ENCODE data around the gene NHLRC1. TPM values are rescaled to one million over a fixed set of nuclear protein-coding genes. Genes with fewer than 3 reads are reported as not detected.

The NHLRC1 gene
- total and polyA plus RNA-seq, 2 of the 13 experiments (the other 11 are each of a cell fraction or from before 2014, with no cell fraction given) = 0.04 to 0.11 TPM

- no peak for TF ChIP-seq TIGD3 (CRISPR knock-in tag; IDR thresholded peaks at IDR 0.05; ENCODE audit: borderline replicate concordance)
- no peak for TF ChIP-seq ZNF577 (CRISPR knock-in tag; IDR thresholded peaks at IDR 0.05; ENCODE audit: borderline replicate concordance, low read depth)
- TF ChIP-seq CTCF (CRISPR knock-in tag; IDR thresholded peaks at IDR 0.05) = no peak
- no peak for TF ChIP-seq MED13 (CRISPR knock-in tag; IDR thresholded peaks at IDR 0.05)
- no peak for TF ChIP-seq HOXA3 (CRISPR knock-in tag; IDR thresholded peaks at IDR 0.05)
- peak; percentile 66 for TF ChIP-seq ZBTB14 (CRISPR knock-in tag; IDR thresholded peaks at IDR 0.05)
- no peak for TF ChIP-seq ZNF572 (CRISPR knock-in tag; IDR thresholded peaks at IDR 0.05)
- no peak for TF ChIP-seq ETV6 (CRISPR knock-in tag; conservative IDR thresholded peaks at IDR 0.05)
- TF ChIP-seq ZNF678 (CRISPR knock-in tag; IDR thresholded peaks at IDR 0.05) = no peak; the same call in 1 of the 2 replicates
- no peak for TF ChIP-seq ZFP62 (CRISPR knock-in tag; IDR thresholded peaks at IDR 0.05)
- TF ChIP-seq ZNF484 (CRISPR knock-in tag; IDR thresholded peaks at IDR 0.05; ENCODE audit: borderline replicate concordance, low read depth) = no peak
- no peak for TF ChIP-seq FOSL2 (CRISPR knock-in tag; IDR thresholded peaks at IDR 0.05)
- 0 out of 2 replicates have a peak, but pooled peaks have one; percentile 55 for TF ChIP-seq SIN3A (IDR thresholded peaks at IDR 0.05; ENCODE audit: borderline replicate concordance, low read depth, low read length)
- peak; percentile 1; the same call in 1 of the 2 replicates for TF ChIP-seq ZNF616 (CRISPR knock-in tag; IDR thresholded peaks at IDR 0.05; ENCODE audit: low read depth)
- TF ChIP-seq ZNF567 (CRISPR knock-in tag; IDR thresholded peaks at IDR 0.05; ENCODE audit: borderline replicate concordance) = no peak; the same call in 1 of the 2 replicates
- no peak for TF ChIP-seq HMGXB3 (CRISPR knock-in tag; IDR thresholded peaks at IDR 0.05; ENCODE audit: borderline replicate concordance)
- peak; percentile 53 for TF ChIP-seq ZFY (CRISPR knock-in tag; IDR thresholded peaks at IDR 0.05)
- peak; percentile 17; the same call in 1 of the 2 replicates for TF ChIP-seq TOPORS (CRISPR knock-in tag; IDR thresholded peaks at IDR 0.05)
- no peak for TF ChIP-seq CC2D1A (CRISPR knock-in tag; IDR thresholded peaks at IDR 0.05)
- 0 out of 2 replicates have a peak, but pooled peaks have one; percentile 35 for TF ChIP-seq REPIN1 (CRISPR knock-in tag; IDR thresholded peaks at IDR 0.05; ENCODE audit: borderline replicate concordance, low read depth)
Measured at GRCh38 chr6:18155150-18155863, 32.8 kb upstream of the NHLRC1 start, which contains the start of gene KDM1B (continued).
